Fibroblast of pulmonary artery (primary cell): Measurements from ENCODE around the gene DEGS2.

ENCODE experiments used
- DNase-seq: peaks from one replicate; pipeline ENCODE4 v3.0.0-alpha.2; 2010; ENCODE audit warnings: low read depth
- H3K4me3 ChIP-seq: replicated peaks from 2 replicates; pipeline ENCODE4 v1.5.1; 2011; ENCODE audit warnings: low read depth, mild to moderate bottlenecking, control low read depth, low read length, moderate library complexity
- TF ChIP-seq, protein P1 (sequence below): IDR thresholded peaks from 2 replicates; pipeline ENCODE4 v1.5.1; 2011; ENCODE audit warnings: mild to moderate bottlenecking, control low read depth, low read length, inconsistent platforms; ENCODE audit errors: missing control alignments

DEGS2 gene

DNA sequence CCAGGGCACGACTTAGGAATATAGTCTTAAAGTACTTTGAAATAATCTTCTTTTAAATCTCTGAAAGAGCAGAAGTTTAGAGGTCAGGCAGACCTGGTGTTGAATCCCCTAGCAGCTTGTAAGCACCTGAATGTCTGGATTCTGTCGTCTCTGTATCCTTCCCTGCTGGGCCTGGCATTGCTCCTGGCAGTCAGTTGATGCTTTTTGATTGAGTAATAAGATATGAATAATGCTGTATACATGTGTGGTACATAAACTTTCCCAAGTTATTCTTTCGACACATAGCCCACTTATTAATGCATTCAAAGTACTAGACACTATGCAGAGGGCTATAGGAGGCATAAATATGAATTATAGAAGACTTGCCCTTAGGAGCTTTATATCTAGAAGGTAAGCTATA lies 62.8 kb downstream of the DEGS2 start:
- DNase-seq: peak; percentile 36
- TF ChIP-seq, protein P1, sequence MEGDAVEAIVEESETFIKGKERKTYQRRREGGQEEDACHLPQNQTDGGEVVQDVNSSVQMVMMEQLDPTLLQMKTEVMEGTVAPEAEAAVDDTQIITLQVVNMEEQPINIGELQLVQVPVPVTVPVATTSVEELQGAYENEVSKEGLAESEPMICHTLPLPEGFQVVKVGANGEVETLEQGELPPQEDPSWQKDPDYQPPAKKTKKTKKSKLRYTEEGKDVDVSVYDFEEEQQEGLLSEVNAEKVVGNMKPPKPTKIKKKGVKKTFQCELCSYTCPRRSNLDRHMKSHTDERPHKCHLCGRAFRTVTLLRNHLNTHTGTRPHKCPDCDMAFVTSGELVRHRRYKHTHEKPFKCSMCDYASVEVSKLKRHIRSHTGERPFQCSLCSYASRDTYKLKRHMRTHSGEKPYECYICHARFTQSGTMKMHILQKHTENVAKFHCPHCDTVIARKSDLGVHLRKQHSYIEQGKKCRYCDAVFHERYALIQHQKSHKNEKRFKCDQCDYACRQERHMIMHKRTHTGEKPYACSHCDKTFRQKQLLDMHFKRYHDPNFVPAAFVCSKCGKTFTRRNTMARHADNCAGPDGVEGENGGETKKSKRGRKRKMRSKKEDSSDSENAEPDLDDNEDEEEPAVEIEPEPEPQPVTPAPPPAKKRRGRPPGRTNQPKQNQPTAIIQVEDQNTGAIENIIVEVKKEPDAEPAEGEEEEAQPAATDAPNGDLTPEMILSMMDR: no peak
- H3K4me3 ChIP-seq: no peak overlapping the region
